GM19463 (cell line): ENCODE measurements around the gene HEATR5A.
"Not testable (repeated sequence)": the region's sequence is repeated elsewhere in the genome, so short reads cannot be mapped to it uniquely, and the experiment has no call there.

Source experiments
- ATAC-seq: cut with Tn5 transposase; IDR thresholded peaks from one replicate; pipeline ENCODE4 v1.9.1; 2021; ENCODE audit warnings: mild to moderate bottlenecking, moderate library complexity; ENCODE audit not compliant: unreplicated experiment

Gene HEATR5A

GRCh38 chr14:31391473-31391872, 28.9 kb downstream of the HEATR5A start:
- ATAC-seq: no peak

- ATAC-seq: no peak
These were observed 30.4 kb downstream of the HEATR5A start for GRCh38 chr14:31389946-31390345.

- ATAC-seq: no peak
These were observed 31.5 kb downstream of the HEATR5A start for GRCh38 chr14:31388687-31389413.

- ATAC-seq: no peak
These were observed 33.3 kb downstream of the HEATR5A start for GRCh38 chr14:31387091-31387490.

GRCh38 chr14:31386271-31386670, 34.1 kb downstream of the HEATR5A start:
- no peak for ATAC-seq

- no peak for ATAC-seq
These were observed 38.1 kb downstream of the HEATR5A start for GRCh38 chr14:31382221-31382620.

GRCh38 chr14:31380106-31380505, 40.2 kb downstream of the HEATR5A start:
- ATAC-seq: no peak

GRCh38 chr14:31379125-31379947, 41.0 kb downstream of the HEATR5A start:
- not testable (repeated sequence) for ATAC-seq

- no peak for ATAC-seq
These were observed 42.9 kb downstream of the HEATR5A start for GRCh38 chr14:31377433-31377832.

- no peak for ATAC-seq
These were observed 48.7 kb downstream of the HEATR5A start for GRCh38 chr14:31371646-31372045.

GRCh38 chr14:31363331-31364073, 56.8 kb downstream of the HEATR5A start:
- no peak for ATAC-seq

- ATAC-seq: no peak
These were observed 57.6 kb downstream of the HEATR5A start for GRCh38 chr14:31362746-31363145.

GRCh38 chr14:31361761-31362160, 58.6 kb downstream of the HEATR5A start:
- ATAC-seq: not testable (repeated sequence)

GRCh38 chr14:31360919-31361662, 59.3 kb downstream of the HEATR5A start:
- no peak for ATAC-seq

GRCh38 chr14:31357279-31357678, 63.1 kb downstream of the HEATR5A start:
- no peak for ATAC-seq

- no peak for ATAC-seq
These were observed 74.3 kb downstream of the HEATR5A start for GRCh38 chr14:31346097-31346496.

- no peak for ATAC-seq
These were observed 79.1 kb downstream of the HEATR5A start for GRCh38 chr14:31341280-31341679.

GRCh38 chr14:31340297-31341063, 79.9 kb downstream of the HEATR5A start:
- ATAC-seq: no peak

GRCh38 chr14:31339743-31340142, 80.6 kb downstream of the HEATR5A start:
- no peak for ATAC-seq

- no peak for ATAC-seq
These were observed 83.0 kb downstream of the HEATR5A start for GRCh38 chr14:31337331-31337730.
